SK-N-MC (cell line): ENCODE results near the gene FLRT1.

ENCODE experiments used
- FOXP2 ChIP-seq: optimal IDR thresholded peaks from 2 replicates; pipeline ENCODE3; 2011; ENCODE audit warnings: mild to moderate bottlenecking, moderate library complexity; ENCODE audit not compliant: insufficient read depth; ENCODE audit errors: extremely low read length, control extremely low read depth
- POLR2AphosphoS5 ChIP-seq: IDR thresholded peaks from 2 replicates; pipeline ENCODE4 v1.6.1; 2012; ENCODE audit warnings: mild to moderate bottlenecking, low read depth, low read length, borderline replicate concordance

DNA sequence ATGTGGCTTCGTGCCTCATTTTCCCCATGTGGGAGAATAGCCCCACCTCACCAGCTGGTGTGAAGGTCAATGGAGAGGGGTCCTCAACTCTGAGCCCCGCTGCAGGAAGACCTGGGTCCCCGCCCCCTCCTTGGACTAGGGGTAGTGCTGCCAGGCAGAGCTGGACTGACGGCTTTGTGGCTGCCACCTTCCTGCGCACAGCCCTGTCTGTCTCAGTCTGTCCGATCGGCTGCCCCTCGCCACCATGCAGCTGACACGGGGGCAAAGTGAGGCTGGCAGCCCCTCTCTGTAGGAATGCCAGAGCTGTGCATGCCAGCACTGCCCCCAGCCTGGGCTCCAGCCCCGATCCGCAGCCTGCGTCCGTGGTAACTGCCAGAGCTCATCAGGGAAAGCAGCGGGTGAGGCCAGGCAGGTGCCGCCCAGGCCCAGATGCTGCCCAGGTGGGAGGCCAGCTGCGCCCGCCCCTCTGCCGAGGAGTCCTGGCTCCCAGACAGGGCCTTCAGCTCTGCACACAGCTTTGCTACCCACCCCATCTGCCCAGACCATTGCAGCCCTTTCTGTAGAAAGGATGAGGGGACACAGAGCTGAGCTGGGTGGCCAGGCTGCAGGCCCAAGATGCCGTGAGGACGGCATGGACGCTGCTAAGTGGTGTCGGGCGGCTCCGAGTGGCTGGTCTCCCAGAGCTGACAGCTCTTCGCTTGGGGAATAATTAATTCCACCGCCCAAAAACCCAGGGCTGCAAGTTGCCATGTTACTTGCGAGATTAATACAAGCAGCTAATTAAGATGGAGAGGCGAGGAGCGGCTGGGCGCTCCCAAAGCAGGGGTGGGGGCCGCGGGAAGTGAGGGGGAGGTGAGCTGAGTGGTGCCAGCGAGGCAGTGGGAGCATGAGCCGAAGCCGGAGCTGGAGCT, 19.5 kb upstream of the FLRT1 start:
- TF ChIP-seq FOXP2 (no peak), POLR2AphosphoS5 (no peak)
